AG09319 (cell line): Measurements from ENCODE around the gene PPARGC1A.

Source experiments
- DNase-seq: peaks from one replicate; pipeline ENCODE4 v3.0.0-alpha.2; 2010; ENCODE audit warnings: low read depth; ENCODE audit errors: extremely low read depth
- CTCF ChIP-seq: IDR thresholded peaks from 2 replicates; pipeline ENCODE4 v1.5.1; 2011; ENCODE audit warnings: low read depth, mild to moderate bottlenecking, inconsistent platforms, low read length, moderate library complexity

Gene PPARGC1A

GRCh38 chr4:23819041-23819511 lies 70.8 kb downstream of the PPARGC1A start:
- DNase-seq = no peak
- TF ChIP-seq CTCF = no peak

- no peak for DNase-seq
- no peak for TF ChIP-seq CTCF
Observed at GRCh38 chr4:23818097-23818885, 71.6 kb downstream of the PPARGC1A start.

GRCh38 chr4:23814996-23815660 lies 74.7 kb downstream of the PPARGC1A start:
- no peak for DNase-seq
- TF ChIP-seq CTCF = no peak

- no peak for TF ChIP-seq CTCF
- DNase-seq = no peak
Observed at GRCh38 chr4:23814587-23814986, 75.3 kb downstream of the PPARGC1A start.

GRCh38 chr4:23811161-23811560 lies 78.7 kb downstream of the PPARGC1A start:
- no peak for TF ChIP-seq CTCF
- DNase-seq = no peak

- no peak for TF ChIP-seq CTCF
- no peak for DNase-seq
Observed at GRCh38 chr4:23805450-23805851, 84.4 kb downstream of the PPARGC1A start.

GRCh38 chr4:23789762-23790161 lies 100.1 kb downstream of the PPARGC1A start:
- peak; percentile 47 for DNase-seq
- TF ChIP-seq CTCF = no peak
